ENCODE data around the gene NDUFS6. TPM values are rescaled to one million over a fixed set of nuclear protein-coding genes. Genes with fewer than 3 reads are reported as not detected.

NDUFS6 gene
- total RNA-seq, 1 experiment from 2014 or later = 88.0 TPM

DNA sequence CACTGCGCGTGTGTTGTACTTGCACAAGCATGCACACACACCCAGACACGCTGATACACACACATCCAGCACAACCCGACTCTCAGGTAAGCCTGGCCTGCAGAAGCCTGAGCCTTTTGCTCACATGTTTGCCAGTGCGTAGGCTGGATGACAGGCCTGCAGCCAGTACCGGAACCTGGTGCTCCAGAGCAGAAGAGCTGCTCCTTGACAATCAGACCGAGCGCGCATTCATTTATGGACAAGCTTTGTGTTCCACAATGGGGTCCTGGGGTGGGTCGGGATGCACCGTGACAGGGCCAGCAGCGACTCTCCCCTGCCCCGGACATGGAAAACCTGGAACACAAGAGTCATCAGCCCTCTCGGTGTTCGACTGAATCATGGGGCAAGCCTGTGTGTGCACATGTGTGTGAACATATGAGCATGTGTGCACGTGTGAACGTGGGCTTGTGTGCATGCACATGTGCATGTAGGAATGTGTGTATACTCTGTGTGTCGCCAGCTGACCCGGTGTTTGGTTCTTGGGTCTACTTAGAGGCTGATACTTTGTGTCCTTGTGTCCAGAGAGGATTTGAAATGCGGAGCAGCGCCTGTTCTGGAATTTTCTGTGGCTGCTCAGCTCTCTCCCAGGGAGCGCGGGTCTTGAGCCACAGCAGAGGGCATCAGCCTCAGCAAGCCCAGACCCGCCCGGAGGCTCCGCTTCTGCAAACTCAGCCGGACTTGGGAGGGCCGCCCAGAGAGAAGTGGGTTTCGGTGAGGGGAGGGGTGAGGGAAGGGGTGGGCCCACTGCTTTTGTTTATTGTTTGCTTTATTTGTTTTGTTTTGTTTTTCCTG lies 49.3 kb downstream of the NDUFS6 start:
- no peak for DNase-seq (ENCODE audit: low spot score)

DNA sequence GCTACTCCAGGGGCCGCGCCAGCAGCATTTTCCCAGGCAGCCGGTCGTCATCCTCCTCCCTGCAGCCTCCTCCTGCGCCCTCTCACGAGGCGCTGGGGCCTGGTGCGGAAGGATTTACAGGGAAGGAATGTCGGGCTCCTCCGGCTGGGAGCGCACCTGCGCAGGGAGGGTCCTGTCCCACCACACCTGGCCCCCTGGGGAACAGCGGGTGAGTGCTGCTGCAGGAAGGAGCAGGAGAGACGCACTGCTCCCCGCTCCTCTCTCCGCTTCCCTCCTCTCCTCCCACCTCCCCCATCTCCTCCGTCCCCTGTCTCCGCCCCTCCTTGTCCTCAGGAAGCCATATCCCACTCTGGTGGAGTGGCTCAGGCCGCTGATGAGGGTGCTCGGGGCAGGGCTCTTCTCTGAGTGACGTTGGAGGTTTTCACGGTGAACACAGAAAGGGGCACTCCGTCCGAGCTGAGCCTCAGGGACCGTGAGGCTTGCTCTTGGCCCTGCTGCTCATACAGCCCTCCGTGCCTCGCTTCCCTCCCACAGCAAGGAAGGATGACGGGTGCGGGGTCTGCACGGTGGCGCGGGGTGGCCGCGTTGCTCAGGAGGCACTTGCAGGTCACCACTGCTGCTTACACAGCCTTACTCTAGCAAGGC lies 50.2 kb downstream of the NDUFS6 start:
- no peak for DNase-seq (ENCODE audit: low spot score)

DNA sequence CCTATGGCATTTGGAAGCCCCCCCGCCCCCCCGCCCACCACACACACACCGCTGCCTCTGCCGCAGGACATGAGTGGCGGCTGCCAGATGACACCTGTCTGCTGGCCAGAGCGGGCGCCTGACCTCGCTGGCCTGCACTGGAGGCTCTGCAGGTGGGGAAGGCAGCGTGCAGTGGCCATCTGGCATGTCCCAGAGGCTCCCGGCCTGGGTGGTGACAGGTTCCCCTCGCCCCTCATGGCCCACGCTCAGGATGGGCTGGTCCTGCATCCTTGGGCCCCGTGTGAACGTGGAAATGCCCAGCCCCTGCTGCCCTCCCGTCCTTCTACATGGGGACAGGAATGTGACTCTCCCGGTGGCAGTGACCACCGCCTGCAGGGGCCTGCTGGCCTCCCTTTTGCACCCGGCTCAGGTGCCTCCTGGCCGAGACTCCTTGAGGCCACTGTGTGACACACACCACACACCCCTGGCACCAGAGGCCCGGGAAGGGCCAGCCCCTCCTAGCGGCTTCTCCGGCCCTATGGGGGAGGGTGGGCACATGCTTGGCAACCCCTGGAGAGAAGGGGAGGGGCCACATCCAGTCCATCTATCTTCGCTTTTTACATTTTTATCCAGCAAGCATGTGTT lies 51.2 kb downstream of the NDUFS6 start:
- DNase-seq (ENCODE audit: low spot score) = no peak

DNA sequence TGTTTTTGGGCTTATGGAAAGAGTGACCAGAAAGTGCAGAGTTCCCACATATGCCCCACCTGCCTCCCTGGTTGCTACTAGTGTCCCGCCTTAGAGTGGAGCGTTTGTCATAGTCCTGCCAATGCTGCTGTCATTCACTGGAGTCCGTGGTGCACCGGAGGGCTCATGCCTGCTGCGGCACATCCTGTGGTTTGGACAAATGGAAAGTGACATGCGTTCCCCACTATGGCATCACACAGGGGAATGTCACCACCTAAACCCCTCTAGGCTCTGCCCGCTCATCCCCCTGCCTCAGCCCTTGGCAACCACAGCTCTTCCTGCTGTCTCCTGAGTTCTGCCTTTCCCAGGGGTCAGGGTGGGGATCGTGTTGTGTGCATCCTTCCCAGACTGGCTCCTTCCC lies 52.3 kb downstream of the NDUFS6 start:
- DNase-seq (ENCODE audit: low spot score) = no peak

DNA sequence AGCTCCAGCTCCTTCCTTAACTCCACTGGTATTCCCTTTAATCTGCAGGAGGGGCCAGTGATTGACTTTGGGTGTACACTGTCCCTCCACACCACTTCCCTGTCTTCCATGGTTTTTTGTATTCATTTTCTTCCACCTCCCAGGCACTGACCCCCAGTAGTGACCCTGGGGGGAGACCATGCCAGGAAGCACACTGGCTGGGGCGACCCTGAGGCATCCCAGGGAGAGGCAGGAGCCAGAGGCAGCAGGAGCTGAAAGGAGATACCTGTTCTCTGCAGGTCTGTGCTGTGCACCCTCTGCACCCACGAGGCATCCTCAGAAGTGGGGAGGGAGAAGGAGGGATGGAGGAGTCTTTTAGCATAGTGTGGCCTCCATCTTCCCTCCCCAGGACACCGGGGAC lies 53.9 kb downstream of the NDUFS6 start:
- DNase-seq (ENCODE audit: low spot score) = no peak

DNA sequence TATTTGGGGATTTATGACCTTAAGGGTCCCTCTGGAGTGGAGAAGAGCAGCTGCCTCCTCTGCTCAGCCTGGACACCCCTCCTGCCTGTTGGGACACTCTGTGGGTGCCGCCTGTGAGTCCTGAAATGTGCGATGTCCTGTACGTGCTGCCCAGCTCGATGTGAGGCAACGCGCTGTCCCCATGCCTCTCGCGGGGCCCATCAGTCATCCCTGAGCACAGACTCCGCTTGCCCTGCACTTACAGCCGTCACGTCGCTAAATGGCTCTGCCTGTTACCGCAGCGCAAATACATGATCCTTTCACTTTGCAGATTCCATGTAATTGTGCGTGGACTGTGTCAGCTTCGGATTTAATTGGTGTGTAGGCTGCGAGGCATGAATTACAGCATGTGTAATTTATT lies 54.4 kb downstream of the NDUFS6 start:
- DNase-seq (ENCODE audit: low spot score) = no peak

DNA sequence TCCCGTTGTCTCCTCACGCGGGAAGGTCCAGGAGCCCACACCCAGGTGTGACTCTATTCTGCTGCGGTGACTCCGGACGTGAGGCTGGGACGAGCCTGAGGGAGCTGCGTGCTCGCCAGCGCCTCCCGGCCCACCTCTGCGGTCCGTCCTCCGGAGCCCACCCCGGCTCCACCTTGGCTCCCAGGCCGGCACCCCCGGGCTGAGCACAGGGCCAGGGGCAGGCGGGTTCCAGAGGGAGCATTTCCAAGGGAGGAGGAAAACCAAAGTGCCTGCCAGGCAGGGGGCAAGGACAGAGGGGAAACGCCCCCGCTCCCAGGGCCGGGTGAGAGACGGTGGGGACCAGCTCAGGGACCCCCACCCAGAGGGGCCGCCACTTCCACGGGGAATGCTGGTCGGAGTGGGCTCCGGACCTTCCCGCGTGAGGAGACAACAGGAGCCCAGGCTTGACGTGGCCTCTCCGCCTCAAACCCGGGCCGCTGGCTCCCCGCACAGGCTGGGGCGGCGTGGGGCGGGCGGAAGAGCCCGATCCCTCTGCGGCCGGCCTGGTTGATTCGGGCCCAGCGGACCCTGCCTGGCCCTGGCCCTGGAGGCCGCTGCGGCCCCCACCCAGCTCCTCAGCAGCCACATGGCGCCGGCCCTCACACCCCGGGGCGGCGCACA lies 55.5 kb downstream of the NDUFS6 start:
- DNase-seq (ENCODE audit: low spot score) = no peak

DNA sequence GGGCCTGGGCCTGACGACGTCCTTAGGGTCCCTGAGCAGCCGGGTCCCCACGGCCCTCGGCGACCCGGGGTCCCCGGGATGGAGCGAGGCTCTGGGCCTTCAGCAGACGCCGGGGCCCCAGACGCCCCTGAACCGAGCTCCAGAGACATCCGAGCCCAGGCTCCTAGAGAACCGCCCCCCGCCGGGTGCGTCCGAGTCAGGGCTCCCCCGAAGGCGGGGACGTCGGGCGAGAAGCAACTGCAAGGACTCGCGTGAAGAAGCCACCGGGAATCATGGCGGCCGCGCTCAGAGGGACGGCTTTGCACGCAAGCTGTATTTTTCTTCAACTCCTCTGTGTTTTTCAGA lies 56.0 kb downstream of the NDUFS6 start:
- DNase-seq (ENCODE audit: low spot score) = no peak

DNA sequence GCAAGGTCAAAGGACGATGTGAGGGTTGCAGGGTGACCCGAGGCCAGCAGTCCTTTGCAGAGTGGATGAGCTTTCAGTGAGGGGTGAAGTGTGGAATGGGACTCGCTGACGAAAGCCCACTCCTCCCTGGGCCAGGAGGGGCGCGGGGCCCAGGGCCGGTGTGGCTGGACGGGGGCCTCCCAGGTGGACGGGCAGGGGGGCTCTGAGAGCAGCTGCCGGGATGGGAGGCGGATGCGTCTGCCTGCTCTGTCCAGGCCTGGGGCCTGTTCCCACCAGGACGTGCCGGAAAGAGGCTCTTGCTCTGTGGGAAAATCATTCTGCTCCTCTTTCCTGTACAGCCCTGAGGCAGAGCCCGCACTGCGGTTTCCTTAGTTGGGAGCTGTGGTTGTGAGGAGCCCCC lies 57.2 kb downstream of the NDUFS6 start:
- no peak for DNase-seq (ENCODE audit: low spot score)

DNA sequence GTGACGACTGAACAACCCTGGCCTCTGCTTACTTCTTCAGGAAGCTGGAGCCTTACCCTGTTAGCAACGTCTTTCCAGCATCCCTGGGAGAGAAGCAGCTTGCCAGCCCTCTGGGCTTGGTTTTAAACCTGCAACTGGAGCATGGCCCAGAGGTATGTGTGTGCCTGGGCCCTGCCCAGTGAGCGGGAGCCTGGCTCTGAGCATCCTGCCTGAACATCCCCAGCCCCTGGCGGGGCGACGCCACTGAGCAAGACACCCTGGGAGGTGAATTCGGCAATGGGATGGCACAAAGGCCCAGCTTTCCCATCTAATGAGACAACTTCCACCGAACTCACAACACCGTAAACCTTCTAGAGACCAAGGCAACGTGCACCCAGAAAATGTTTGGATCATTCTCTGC lies 57.9 kb downstream of the NDUFS6 start:
- no peak for DNase-seq (ENCODE audit: low spot score)

DNA sequence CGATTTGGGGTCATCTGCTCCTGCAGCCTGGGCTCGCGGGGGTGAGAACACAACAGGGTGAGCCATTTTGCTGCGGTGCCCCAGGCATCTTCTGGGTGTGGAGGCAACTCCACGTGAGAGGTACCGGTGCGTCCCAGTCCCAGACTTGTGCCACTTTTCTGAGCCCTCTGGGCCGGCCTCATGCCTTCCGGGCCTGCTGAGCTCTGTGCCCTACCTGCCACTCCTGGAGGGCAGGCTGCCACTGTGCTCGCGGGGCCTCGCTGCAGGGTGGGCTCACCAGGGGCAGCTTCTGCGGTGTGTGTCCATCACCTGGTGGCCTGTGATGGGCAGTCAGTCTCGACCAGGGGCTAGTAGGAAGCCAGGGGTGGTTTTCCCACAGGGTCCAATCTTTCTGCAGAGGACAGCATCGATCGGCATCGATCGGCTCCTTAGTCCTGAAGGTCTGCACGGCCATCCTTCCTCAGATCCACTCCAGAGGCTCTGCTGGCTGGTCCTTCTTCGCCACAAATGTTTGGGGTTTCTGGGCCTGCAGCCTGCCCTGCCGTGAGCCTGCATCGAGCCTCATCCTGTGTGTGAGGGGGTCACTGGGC lies 58.9 kb downstream of the NDUFS6 start:
- DNase-seq (ENCODE audit: low spot score) = no peak

DNA sequence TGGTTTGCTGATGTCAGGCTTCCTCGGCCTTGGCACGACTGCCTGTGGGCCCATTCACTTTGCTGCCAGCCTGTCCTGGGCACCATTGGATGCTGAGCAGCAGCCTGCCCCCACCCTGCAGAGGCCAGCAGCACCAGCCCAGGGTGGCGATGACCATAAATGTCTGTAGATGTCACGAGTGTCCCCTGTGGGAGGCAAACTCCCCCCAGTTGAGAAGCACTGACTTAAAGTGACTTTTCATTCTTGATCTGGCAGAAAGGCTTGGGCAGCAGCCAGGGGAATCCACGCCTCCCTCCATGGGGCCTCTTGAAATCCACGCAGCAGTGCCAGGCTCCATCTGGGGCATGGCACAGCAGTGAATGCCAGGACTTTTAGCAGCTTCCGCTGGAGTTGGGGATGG lies 59.7 kb downstream of the NDUFS6 start:
- no peak for DNase-seq (ENCODE audit: low spot score)

DNA sequence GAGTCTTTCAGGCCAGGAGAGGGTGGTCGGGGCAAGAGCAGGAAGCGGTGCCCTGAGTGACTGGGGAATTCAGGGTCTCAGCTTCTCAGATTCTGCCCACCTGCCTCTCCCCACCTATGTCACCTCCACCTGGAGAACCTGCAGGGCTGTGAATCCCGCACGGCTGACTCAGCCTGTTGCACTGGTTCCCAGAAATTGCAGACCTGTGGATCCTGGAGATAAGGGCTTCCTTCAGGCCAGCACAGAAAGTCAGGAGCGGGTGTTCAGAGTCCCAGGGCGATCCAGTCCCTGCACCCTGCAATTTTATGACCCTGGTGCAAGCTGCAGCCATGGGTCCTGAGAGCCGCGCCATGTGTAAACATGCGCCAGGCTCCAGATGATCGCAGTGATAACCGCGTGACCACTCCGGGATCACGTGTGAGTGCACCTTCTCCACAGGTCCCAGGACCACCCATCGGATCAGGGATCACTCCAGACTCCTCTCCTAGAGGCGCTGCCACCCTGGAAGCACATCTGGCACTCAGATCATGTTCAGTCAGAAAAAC lies 63.8 kb downstream of the NDUFS6 start:
- DNase-seq (ENCODE audit: low spot score) = no peak

DNA sequence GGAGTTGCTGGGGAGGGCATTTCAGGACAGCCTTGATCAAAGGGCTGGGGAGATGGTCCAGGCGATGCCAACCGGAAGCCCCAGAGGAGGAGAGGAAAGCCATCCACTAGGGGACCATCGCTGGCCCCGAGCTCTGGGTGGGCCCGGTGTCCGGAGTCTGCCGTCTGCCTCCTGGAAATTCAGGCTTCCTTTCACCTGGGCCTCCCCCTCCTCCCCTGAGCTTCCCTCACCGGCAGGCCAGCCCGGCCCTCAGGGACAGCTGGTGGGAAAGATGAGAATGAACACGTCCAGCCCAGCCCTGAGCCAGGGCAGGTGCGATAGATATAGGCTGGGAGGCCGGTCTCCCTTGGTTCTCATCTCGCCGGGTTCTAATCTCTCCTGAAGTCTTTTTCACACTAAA lies 64.3 kb downstream of the NDUFS6 start:
- DNase-seq (ENCODE audit: low spot score) = no peak

Other genes starting within 250 kb of the NDUFS6 start
- gene MRPL36, start 1.6 kb upstream of the NDUFS6 start, total RNA-seq (2014; rRNA removed; shearing (Covaris generic)) = 95.5 and 109 TPM in 2 replicates
- gene IRX4, start 81.5 kb downstream of the NDUFS6 start, total RNA-seq (2014; rRNA removed; shearing (Covaris generic)) = not detected in 2 replicates